AG10803 (cell line): ENCODE results near the gene VPS13A.
"Not testable (repeated sequence)": the region's sequence is repeated elsewhere in the genome, so short reads cannot be mapped to it uniquely, and the experiment has no call there.

Experiments used
- DNase-seq: peaks from one replicate; pipeline ENCODE4 v3.0.0; 2010; ENCODE audit warnings: low read depth
- H3K4me3 ChIP-seq: 2 replicates; pipeline ENCODE4 v1.5.1; 2011; ENCODE audit warnings: mild to moderate bottlenecking, low read length, control low read depth
- TF ChIP-seq, protein P1 (sequence below): conservative IDR thresholded peaks from 2 replicates; pipeline ENCODE4 v1.5.1; 2011; ENCODE audit warnings: mild to moderate bottlenecking, low read length, control low read depth, inconsistent platforms

Gene VPS13A

DNA sequence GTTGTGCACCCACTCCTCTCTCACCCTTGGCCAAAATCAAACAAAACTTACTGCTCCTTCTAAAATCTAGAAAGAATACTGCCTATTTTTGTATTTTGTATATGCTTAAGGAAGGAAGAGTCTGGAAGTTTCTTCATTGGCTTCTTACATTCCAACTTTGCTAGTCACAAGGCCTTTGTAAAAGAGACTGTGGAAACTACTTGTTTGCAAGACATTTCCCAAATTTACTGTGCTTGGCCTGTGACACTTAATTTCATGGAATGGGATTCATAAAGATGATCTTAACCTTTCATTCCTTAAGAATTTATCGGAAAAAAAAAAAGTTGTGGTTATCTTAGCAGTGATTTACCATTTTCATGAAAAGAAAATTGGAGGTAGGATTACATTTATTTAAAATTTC is 208.9 kb downstream of the VPS13A start:
- no peak overlapping the region for H3K4me3 ChIP-seq
- peak; percentile 82 for DNase-seq
- TF ChIP-seq, protein P1, sequence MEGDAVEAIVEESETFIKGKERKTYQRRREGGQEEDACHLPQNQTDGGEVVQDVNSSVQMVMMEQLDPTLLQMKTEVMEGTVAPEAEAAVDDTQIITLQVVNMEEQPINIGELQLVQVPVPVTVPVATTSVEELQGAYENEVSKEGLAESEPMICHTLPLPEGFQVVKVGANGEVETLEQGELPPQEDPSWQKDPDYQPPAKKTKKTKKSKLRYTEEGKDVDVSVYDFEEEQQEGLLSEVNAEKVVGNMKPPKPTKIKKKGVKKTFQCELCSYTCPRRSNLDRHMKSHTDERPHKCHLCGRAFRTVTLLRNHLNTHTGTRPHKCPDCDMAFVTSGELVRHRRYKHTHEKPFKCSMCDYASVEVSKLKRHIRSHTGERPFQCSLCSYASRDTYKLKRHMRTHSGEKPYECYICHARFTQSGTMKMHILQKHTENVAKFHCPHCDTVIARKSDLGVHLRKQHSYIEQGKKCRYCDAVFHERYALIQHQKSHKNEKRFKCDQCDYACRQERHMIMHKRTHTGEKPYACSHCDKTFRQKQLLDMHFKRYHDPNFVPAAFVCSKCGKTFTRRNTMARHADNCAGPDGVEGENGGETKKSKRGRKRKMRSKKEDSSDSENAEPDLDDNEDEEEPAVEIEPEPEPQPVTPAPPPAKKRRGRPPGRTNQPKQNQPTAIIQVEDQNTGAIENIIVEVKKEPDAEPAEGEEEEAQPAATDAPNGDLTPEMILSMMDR, result no peak

DNA sequence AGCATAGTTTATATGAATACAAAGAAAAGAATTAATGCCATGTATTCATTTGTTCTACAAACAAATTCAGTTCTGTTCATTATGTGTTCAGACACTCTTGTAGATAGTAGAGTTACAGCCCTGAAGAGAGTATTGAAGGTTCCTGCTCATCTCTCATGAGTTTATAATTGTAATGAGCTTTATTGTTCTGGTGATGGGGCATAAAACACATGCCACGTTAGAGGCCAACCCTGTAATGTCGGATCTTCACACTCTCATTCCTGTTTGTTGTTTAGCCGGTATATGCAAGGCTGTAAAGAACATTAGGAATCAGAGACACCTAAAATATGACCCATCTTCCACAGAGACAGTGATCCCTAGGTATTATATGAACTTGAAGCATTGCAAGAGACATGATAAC is 214.5 kb downstream of the VPS13A start:
- TF ChIP-seq, protein P1, result no peak
- no peak overlapping the region for H3K4me3 ChIP-seq
- no peak for DNase-seq

DNA sequence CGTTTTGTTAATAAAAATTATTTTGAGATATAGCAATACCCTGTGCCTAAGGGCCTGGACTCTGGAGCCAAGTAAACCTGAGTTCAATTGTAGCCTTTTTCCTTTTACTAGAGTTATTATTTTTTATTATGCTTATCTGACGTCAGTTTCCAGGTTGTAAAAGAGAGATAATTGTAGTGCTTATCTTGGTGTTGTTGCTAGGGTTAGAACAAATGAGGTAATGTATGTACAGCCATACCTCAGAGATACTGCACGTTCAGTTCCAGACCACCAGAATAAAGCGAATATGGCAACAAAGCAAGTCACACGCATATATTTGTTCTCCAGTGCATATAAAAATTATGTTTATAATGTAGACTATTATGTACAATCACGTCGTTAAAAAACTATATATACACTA is 215.0 kb downstream of the VPS13A start:
- TF ChIP-seq, protein P1, result no peak
- H3K4me3 ChIP-seq, result no peak overlapping the region
- no peak for DNase-seq

DNA sequence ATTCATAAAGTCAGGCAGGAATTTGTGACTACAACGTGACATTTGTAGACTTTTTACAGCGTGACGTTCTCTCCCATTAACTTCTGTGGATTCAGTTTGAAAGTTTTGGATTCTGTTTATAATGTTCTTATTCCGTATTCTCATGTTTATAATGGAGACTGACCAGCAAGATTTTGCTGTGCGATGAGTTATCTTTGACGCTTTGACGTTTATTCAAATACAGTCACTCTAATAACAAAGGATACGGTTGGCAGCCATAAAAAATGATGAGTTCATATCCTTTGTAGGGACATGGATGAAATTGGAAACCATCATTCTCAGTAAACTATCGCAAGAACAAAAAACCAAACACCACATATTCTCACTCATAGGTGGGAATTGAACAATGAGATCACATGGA is 221.2 kb downstream of the VPS13A start:
- DNase-seq, H3K4me3 ChIP-seq: not testable (repeated sequence)

DNA sequence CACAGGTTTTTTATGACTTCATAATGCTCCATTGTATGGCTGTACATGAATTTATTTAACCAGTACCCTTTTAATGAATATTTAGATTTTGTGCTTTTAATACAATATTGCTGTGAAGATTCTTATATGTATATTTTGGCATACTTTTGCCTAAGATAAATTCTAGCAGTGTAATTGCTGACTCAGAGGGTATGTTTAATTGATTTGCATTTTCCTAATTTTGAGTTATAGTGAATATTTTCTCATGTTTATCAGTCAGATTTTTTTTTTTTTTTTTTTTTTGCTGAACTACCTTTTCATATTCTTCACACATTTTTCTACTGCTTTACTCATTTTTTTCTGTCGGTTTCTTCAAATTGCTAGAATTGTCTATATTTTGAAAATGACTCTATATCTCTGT is 222.6 kb downstream of the VPS13A start:
- TF ChIP-seq, protein P1, result no peak
- no peak for DNase-seq
- H3K4me3 ChIP-seq, result no peak overlapping the region

DNA sequence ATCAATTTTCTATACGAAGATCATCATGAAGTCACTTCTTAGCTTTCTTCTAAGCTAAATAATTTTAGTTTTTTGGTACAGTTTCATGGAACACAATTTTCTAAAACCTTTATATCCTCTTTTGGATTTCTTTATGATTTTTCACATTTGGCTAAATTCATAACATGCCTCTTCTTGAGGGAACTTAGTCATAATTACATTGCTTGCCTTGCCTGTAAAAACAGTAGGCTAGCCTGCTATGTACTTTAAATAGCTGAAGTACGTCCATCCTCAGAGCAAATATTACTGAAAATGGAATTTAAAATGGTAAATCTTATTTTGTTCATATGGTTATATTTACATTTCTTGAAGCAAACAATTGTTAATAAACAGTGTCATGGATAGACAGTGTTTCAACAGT is 225.0 kb downstream of the VPS13A start:
- H3K4me3 ChIP-seq, result no peak overlapping the region
- TF ChIP-seq, protein P1, result no peak
- no peak for DNase-seq

DNA sequence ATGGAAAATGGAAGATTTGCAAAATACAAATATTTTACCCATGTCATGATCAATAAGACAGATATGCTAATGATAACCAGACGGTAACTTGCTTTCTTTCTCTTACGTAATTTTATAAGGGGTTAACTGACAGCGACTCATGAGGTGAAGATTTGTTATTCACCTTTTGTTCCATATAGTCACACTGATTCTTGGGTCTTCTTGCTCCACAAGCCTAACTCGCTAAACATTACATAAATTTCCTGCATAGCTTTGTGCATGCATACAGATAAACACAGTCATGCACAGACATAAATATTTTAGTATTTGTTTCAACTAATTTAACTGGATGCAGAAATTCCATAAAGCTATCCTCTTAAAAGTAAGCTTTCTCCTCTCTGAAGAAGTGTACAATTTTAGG is 225.9 kb downstream of the VPS13A start:
- TF ChIP-seq, protein P1, result no peak
- DNase-seq, result no peak
- no peak overlapping the region for H3K4me3 ChIP-seq

DNA sequence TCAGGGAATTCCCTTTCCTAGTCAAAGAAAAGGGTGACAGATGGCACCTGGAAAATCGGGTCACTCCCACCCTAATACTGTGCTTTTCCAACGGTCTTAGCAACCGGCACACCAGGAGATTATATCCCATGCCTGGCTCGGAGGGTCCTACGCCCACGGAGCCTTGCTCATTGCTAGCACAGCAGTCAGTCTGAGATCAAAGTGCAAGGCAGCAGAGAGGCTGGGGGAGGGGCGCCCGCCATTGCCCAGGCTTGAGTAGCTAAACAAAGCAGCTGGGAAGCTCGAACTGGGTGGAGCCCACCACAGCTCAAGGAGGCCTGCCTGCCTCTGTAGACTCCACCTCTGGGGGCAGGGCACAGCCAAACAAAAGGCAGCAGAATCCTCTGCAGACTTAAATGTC is 231.2 kb downstream of the VPS13A start:
- H3K4me3 ChIP-seq, DNase-seq: not testable (repeated sequence)
